ENCODE results near the gene TFPT.
"Not testable (repeated sequence)": the region's sequence is repeated elsewhere in the genome, so short reads cannot be mapped to it uniquely, and the experiment has no call there.

Gene TFPT

GRCh38 chr19:54114340-54115108 lies 933 bp downstream of the TFPT start:
- peak in 5 of 6 experiments; percentile 23 to 47 (median 27) for DNase-seq

- no peak for DNase-seq
Observed at GRCh38 chr19:54109651-54110050, 5.8 kb downstream of the TFPT start.

GRCh38 chr19:54108496-54108895 lies 7.0 kb downstream of the TFPT start:
- DNase-seq, result no peak

- no peak for DNase-seq
Observed at GRCh38 chr19:54107876-54108490, 7.5 kb downstream of the TFPT start.

- DNase-seq, result no peak
Observed at GRCh38 chr19:54106716-54107115, 8.7 kb downstream of the TFPT start.

- DNase-seq, result no peak
Observed at GRCh38 chr19:54105796-54106195, 9.7 kb downstream of the TFPT start.

- no peak for DNase-seq
Observed at GRCh38 chr19:54104998-54105715, 10.3 kb downstream of the TFPT start.

GRCh38 chr19:54102421-54103169 lies 12.9 kb downstream of the TFPT start, which contains the start of gene NDUFA3:
TSS of gene NDUFA3 (plus strand) at chr19:54102855. CDS start at chr19:54102879, 24 bp downstream.
- DNase-seq, result peak; percentile 92 to 98 (median 98)

GRCh38 chr19:54100561-54100960 lies 14.9 kb downstream of the TFPT start, which contains the start of gene OSCAR:
TSS of gene OSCAR (minus strand) at chr19:54100803. CDS start at chr19:54100792, 11 bp downstream.
- DNase-seq, result no peak

GRCh38 chr19:54099903-54100255 lies 15.6 kb downstream of the TFPT start:
- not testable (repeated sequence) for DNase-seq

GRCh38 chr19:54099190-54099902 lies 16.1 kb downstream of the TFPT start:
- DNase-seq, result no peak

- peak in 3 of 6 experiments; percentile 2 to 45 (median 30) for DNase-seq
Observed at GRCh38 chr19:54096617-54097106, 18.8 kb downstream of the TFPT start.

GRCh38 chr19:54095859-54096616 lies 19.4 kb downstream of the TFPT start:
- peak in 5 of 6 experiments; percentile 22 to 71 (median 33) for DNase-seq

GRCh38 chr19:54095136-54095858 lies 20.2 kb downstream of the TFPT start:
- no peak for DNase-seq

- no peak for DNase-seq
Observed at GRCh38 chr19:54094426-54095000, 20.9 kb downstream of the TFPT start.

- no peak for DNase-seq
Observed at GRCh38 chr19:54084410-54084809, 31.0 kb downstream of the TFPT start.

GRCh38 chr19:54081032-54081431 lies 34.4 kb downstream of the TFPT start, which contains the start of gene TARM1:
TSS of gene TARM1 (minus strand) at chr19:54081365. CDS start at chr19:54081340, 25 bp downstream.
- DNase-seq, result no peak

- no peak for DNase-seq
Observed at GRCh38 chr19:54077334-54077733, 38.1 kb downstream of the TFPT start.

- DNase-seq, result no peak
Observed at GRCh38 chr19:54074851-54075250, 40.6 kb downstream of the TFPT start.

- no peak for DNase-seq
Observed at GRCh38 chr19:54073829-54074228, 41.6 kb downstream of the TFPT start.
